Hematopoietic multipotent progenitor cell treated with erythropoietin and hydrocortisone succinate and interleukin-3 and kit ligand, for 17 days (in vitro differentiated cells): ENCODE results near the gene PDE2A.
A peak's percentile ranks its signal among the peaks of the same experiment; 100 is the strongest.

ENCODE experiments used
- DNase-seq: peaks from one replicate; pipeline ENCODE4 v3.0.0-alpha.2; 2015; ENCODE audit warnings: low spot score

The PDE2A gene

DNA sequence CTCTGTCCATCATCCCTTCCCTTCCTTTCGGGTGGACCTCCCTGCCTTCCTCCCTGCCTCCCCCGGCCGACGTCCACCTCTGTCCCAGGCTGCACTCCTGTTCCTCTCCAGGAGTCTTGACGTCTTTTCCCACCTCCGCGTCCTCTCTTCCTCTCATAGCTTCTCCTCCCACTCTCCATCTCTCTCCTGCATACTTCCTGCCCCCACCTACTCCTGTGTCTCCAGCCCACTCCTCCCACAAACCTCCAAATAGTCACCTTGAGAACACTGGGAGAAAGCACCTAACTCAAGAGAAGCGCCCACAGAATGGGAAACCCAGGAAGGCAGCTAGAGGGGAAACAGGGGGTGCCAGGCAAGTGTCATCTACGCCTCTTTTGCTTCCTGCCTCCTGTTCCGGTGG is 60.8 kb downstream of the PDE2A start:
- no peak for DNase-seq

GRCh38 chr11:72609476-72609875 is 64.7 kb downstream of the PDE2A start:
- no peak for DNase-seq

GRCh38 chr11:72609045-72609444 is 65.2 kb downstream of the PDE2A start:
- peak; percentile 9 for DNase-seq

- DNase-seq, result no peak
Observed at GRCh38 chr11:72607496-72607895, 66.7 kb downstream of the PDE2A start.

GRCh38 chr11:72606748-72607468 is 67.3 kb downstream of the PDE2A start:
- DNase-seq, result no peak

DNA sequence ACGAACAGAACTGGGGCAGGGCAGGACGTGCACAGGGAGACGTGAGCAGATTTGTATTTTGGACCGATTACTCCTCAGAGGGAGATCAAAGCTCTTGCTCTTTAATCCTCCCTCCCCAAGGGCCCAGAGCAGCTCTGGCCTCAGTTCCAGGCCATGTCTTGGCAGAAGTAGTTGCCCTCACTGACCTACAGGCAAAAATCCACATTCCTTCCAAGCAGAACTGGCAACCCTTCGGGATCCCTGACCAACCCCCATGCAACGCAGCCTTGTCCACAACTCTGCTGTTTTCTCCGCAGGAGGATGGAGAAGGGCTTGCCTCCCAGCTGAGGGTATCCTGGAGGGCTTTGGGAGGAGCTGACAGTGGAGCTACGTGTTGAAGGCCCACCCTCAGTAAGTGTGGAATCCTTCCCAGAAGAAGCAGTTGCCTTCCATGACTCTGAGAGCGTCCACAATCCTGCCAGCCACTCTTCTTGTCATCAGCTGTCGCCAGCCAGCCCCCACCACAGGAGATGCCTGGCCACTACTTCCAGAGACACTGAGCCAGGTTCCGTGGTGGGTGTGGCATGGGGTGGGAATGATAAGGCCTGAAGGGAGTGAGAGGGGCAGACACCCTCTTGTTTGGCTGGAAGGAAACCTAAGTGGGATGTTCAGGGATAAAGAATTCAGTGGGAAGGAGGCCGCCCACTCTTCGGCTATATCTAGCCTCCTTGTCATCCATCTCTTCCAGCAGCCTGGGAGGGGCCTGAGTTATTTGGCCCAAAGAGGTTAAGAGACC is 68.1 kb downstream of the PDE2A start:
- DNase-seq, result no peak

DNA sequence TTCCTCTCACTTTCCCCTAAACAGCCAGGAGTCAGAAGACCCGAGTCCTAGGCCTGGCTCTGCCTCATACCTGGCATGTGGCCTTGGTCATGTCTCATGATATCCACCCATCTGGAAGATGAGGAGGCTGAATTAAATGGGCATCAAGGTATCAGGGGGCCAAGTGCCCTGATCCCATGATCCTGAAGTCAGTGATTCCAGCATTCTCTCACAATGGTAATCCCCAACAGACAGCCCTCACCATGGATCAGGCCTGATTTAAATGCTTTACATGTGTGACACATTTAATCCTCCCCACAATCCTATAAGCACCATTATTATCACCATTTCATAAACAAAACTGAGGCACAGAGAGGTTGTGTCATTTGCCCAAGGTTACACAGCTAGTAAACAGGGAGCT is 70.0 kb downstream of the PDE2A start:
- DNase-seq, result no peak

DNA sequence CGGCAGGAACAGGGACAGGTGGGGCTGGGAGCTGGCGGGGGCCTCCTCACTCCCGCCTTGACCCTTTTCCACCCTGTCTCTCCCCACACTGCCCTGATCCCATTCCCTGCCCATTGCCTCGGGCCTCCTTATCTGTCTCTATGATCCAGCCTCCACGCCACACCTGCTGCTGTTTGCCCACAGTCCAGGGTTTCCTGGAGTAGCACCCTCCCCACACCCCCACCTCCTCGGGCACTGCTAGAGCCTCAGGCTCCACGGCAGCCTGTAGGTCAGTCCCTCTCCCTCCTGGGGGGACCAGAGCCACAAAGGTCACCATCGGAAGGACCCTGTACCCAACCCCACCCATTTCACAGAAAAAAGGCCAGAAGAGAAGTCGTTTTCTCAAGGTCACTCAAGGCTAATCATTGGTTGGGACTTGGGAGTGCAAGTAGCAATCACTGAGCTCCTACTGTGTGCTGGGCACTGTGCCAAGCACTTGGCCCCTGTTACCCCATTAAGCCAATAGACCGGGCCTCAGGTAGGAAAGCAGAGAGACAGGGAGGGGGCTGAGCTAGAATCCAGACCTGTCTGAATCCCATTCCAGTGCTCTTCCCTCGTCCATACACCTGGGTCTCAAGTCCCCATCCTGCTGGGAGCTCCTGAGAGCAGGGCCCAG is 71.8 kb downstream of the PDE2A start:
- no peak for DNase-seq

GRCh38 chr11:72600557-72600956 is 73.7 kb downstream of the PDE2A start:
- no peak for DNase-seq

GRCh38 chr11:72599325-72600117 is 74.7 kb downstream of the PDE2A start:
- no peak for DNase-seq

- no peak for DNase-seq
Observed at GRCh38 chr11:72598906-72599305, 75.3 kb downstream of the PDE2A start.

GRCh38 chr11:72598466-72598865 is 75.8 kb downstream of the PDE2A start:
- no peak for DNase-seq

GRCh38 chr11:72597721-72598120 is 76.5 kb downstream of the PDE2A start:
- DNase-seq, result no peak

DNA sequence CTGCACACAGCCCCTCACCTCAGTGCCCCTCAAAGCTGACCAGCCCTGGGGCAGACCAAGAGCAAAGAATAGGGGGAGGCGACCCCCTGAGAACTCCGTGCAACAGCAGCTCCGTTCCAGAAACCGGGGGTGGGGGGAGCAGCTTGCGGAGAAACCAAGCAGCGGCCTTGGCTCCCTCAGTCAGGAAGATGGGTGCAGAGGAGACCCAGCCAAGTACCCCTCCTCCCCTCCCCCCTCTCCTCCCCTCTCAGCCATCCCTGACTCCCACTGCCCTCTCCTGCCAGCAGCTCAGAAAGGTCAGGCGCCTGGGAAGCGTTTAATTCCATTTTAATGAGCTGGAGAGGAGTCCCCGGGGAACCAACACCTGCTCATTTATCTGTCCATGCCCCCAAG is 78.9 kb downstream of the PDE2A start:
- DNase-seq, result no peak

DNA sequence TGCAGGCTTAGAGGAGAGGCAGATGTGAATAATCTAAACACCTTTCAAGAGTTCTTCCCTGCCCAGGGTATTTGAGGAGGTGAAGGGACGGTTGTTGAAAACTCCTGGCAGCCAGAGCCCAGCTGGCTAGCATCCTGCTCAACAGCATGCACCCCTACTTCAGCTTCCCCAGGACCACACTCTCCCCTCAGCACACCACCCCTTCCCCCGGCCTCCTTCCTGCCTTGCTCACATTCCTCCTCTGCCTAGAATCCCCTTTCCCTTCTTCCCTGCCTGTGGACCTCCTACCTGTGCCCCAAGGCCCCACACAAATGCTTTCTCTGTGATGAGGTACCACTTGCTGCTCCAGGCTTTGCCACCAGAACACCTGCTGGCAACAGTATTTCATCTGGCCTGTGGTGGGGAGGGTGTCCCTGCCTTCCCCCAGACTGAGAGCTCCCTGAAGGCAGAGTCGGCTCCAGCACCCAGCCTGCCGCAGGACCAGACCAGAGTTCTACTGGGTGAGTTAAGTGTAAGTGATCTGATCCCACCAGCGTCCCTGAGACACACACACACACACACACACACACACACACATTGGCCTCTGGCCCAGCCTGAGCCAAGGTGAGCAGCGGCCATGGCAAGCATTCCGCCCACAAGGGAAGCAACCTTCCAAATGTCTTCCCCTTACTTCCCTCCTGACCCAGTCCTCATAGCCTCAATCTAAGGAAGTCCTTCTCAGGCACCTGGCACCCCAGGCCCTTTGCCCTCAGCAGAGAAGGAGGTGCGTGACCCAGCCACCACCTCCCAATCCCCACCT is 79.5 kb downstream of the PDE2A start:
- DNase-seq, result no peak

GRCh38 chr11:72592698-72593495 is 81.3 kb downstream of the PDE2A start:
- no peak for DNase-seq

DNA sequence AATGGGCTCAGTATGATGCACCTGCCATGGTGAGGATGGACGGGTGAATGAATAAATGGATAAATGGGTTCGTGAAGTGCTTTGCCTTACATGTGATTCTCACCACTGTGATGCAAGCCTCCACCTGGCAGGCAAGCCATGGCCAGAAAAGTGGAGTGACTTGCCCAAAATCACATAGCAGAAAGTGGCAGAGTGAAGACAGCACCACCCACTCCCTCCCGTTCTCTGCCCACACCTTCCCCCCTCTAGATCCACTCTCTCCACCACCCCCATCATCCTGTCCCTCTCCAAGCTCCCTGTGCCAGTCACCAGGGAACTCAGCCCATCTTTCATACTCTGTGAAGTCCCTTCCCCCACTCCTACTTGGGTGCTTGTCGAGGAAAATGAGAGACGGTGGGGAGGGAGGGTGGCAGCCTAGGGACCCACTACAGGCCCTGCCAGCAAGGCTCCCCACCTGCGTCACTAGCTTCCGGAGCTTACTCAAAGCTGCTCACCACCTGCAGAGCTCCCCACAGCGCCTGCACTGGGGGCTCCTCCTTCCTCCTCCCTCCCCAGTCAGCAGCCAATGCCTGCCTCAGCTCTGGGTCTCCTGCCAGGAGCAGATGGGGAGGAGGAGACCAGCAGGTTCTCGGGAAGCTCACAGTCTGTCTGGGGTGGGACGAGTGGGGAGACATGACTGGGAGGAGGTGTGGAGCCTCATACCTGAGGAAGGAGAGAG is 82.3 kb downstream of the PDE2A start:
- no peak for DNase-seq

GRCh38 chr11:72591023-72591422 is 83.2 kb downstream of the PDE2A start:
- DNase-seq, result no peak

GRCh38 chr11:72589802-72590761 is 84.1 kb downstream of the PDE2A start:
- DNase-seq, result no peak
